RWPE2 (cell line): ENCODE measurements around the gene COP1.

Experiments
- ATAC-seq: fragments of 200-7000 bp; cut with Tn5 transposase; 3 replicates; pipeline ENCODE4 v1.9.1; 2021; ENCODE audit warnings: low read depth
- DNase-seq: peaks from one replicate; pipeline ENCODE4 v3.0.0-alpha.2; 2020; ENCODE audit warnings: low spot score
- H3K27ac ChIP-seq: fragments of 450-650 bp; 2 replicates; pipeline ENCODE4 v1.5.1; 2017; ENCODE audit warnings: mild to moderate bottlenecking; ENCODE audit not compliant: poor library complexity, severe bottlenecking
- H3K27me3 ChIP-seq: fragments of 250-450 bp; sonication (Bioruptor Pico); 2 replicates; pipeline ENCODE4 v1.5.1; 2021; ENCODE audit warnings: mild to moderate bottlenecking, moderate library complexity; ENCODE audit not compliant: insufficient read depth, poor library complexity, severe bottlenecking
- H3K36me3 ChIP-seq: fragments of 250-450 bp; sonication (Bioruptor Pico); 2 replicates; pipeline ENCODE4 v1.5.1; 2020; ENCODE audit warnings: low read depth, mild to moderate bottlenecking, moderate library complexity
- H3K4me1 ChIP-seq: fragments of 250-450 bp; sonication (Bioruptor Pico); 2 replicates; pipeline ENCODE4 v1.5.1; 2021; ENCODE audit warnings: mild to moderate bottlenecking, moderate library complexity; ENCODE audit not compliant: insufficient read depth, poor library complexity, severe bottlenecking
- H3K4me3 ChIP-seq: fragments of 250-450 bp; sonication (Bioruptor Pico); 2 replicates; pipeline ENCODE4 v1.5.1; 2021; ENCODE audit warnings: mild to moderate bottlenecking, moderate library complexity; ENCODE audit not compliant: severe bottlenecking
- H3K9me3 ChIP-seq: fragments of 250-450 bp; sonication (Bioruptor Pico); 2 replicates; pipeline ENCODE4 v1.5.1; 2021; ENCODE audit warnings: mild to moderate bottlenecking, moderate library complexity; ENCODE audit not compliant: severe bottlenecking
- CTCF ChIP-seq: fragments of 450-650 bp; IDR thresholded peaks from one replicate; pipeline ENCODE4 v1.5.1; 2017; ENCODE audit warnings: mild to moderate bottlenecking, moderate library complexity; ENCODE audit not compliant: poor library complexity, severe bottlenecking

Gene COP1

GRCh38 chr1:176136891-176137290, 70.2 kb downstream of the COP1 start:
- no peaks in the 10 kb centered on the region for H3K4me1 ChIP-seq
- H3K27me3 ChIP-seq: no peaks in the 10 kb centered on the region
- TF ChIP-seq CTCF: no peak
- DNase-seq (no peak), ATAC-seq (no peak)
- H3K27ac ChIP-seq: no peak overlapping the region
- no peaks in the 10 kb centered on the region for H3K9me3 ChIP-seq
- no peak overlapping the region for H3K4me3 ChIP-seq
- peaks cover 15% of the 10 kb centered on the region for H3K36me3 ChIP-seq

- Histone ChIP-seq H3K4me1 (no peaks in the 10 kb centered on the region), H3K36me3 (peaks cover 21% of the 10 kb centered on the region)
These were observed 72.4 kb downstream of the COP1 start for GRCh38 chr1:176134666-176135065.

GRCh38 chr1:176122282-176122681, 84.8 kb downstream of the COP1 start:
- Histone ChIP-seq H3K27me3 (no peaks in the 10 kb centered on the region), H3K4me3 (no peak overlapping the region), H3K36me3 (peaks cover 17% of the 10 kb centered on the region), H3K4me1 (no peaks in the 10 kb centered on the region), H3K27ac (no peak overlapping the region), H3K9me3 (no peaks in the 10 kb centered on the region)
- ATAC-seq: no peak
- no peak for DNase-seq
- TF ChIP-seq CTCF: no peak

More at GRCh38 chr1:176134666-176135065, 72.4 kb downstream of the COP1 start:
- Histone ChIP-seq H3K9me3 (no peaks in the 10 kb centered on the region), H3K27me3 (no peaks in the 10 kb centered on the region), H3K27ac (no peak overlapping the region), H3K4me3 (no peak overlapping the region)
- no peak for TF ChIP-seq CTCF
- no peak for ATAC-seq
- no peak for DNase-seq

- ATAC-seq (peak; percentile 66; the same call in 2 of the 3 replicates), DNase-seq (no peak)
- H3K9me3 ChIP-seq: no peaks in the 10 kb centered on the region
These were observed 87.5 kb downstream of the COP1 start for GRCh38 chr1:176119549-176119948.

More at GRCh38 chr1:176119549-176119948, 87.5 kb downstream of the COP1 start:
- Histone ChIP-seq H3K4me3 (no peak overlapping the region), H3K27me3 (no peaks in the 10 kb centered on the region), H3K36me3 (peaks cover 30% of the 10 kb centered on the region), H3K4me1 (no peaks in the 10 kb centered on the region), H3K27ac (no peak overlapping the region)
- TF ChIP-seq CTCF: peak; percentile 49
